GM12892 (cell line): Measurements from ENCODE around the gene OBP2A.

ENCODE experiments used
- DNase-seq: peaks from one replicate; pipeline ENCODE4 v3.0.0; 2011; ENCODE audit not compliant: insufficient read length
- FAIRE-seq: peaks from 2 replicates; lab custom pipeline; 2011; peaks lifted over from hg19 to GRCh38; lab: Jason Lieb, UNC
- POLR2A ChIP-seq: IDR thresholded peaks from 2 replicates; pipeline ENCODE4 v1.6.1; 2011; ENCODE audit warnings: low read depth, low read length, control low read depth
- POLR2AphosphoS5 ChIP-seq: IDR thresholded peaks from 2 replicates; pipeline ENCODE4 v1.6.1; 2011; ENCODE audit warnings: low read depth, low read length, control low read depth
- TAF1 ChIP-seq: IDR thresholded peaks from 2 replicates; pipeline ENCODE4 v1.6.1; 2011; ENCODE audit warnings: low read depth, mild to moderate bottlenecking, control low read depth, low read length, borderline replicate concordance

Gene OBP2A

DNA sequence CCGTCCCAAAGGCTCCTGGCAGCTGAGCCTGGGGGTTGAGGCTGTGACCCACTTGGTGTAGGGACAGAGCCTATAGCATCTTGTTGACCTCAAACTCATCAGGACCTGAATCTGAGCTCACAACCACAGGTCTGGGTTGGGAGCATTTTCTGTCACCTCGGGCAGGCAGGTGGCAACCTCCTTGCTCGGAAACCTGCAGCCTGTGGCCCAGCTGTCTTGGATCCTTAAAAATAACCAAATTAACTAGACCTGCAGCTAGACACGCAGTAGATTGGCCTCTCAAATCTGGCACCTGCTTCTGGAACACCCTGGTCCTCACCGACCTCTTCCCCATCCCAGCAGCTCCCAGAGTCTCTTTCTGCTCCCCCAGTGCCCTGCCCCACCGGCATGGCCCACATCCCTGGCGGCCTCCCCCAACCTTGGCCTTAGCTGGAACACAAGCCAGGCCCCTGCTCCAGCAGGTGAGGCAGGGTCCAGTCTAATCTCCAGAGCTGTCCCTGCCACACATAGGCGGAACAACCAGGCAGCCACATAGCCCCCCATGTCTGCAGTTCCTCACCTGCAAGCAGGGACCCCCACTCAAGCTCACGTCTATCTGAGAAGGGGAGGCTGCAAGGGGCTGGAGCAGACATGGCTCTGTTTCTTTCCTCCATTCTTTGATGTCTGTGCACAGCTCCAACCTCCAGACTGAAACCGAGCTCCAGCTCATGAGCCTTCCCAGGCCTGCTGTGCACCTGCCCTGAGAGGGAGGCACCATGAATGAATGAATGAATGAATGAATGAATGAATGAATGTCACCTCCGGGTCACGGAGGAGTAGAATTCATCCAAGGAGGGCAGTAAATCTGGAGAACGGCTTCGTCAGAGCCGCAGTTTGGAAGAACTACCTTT is 43.9 kb downstream of the OBP2A start:
- TF ChIP-seq POLR2AphosphoS5 (no peak), POLR2A (no peak), TAF1 (no peak)
- no peak for FAIRE-seq
- DNase-seq, result no peak

- DNase-seq (no peak), FAIRE-seq (no peak)
- TF ChIP-seq POLR2AphosphoS5, result no peak
- TF ChIP-seq TAF1, result no peak
- TF ChIP-seq POLR2A, result no peak
Observed at GRCh38 chr9:135590486-135591079, 44.7 kb downstream of the OBP2A start.

DNA sequence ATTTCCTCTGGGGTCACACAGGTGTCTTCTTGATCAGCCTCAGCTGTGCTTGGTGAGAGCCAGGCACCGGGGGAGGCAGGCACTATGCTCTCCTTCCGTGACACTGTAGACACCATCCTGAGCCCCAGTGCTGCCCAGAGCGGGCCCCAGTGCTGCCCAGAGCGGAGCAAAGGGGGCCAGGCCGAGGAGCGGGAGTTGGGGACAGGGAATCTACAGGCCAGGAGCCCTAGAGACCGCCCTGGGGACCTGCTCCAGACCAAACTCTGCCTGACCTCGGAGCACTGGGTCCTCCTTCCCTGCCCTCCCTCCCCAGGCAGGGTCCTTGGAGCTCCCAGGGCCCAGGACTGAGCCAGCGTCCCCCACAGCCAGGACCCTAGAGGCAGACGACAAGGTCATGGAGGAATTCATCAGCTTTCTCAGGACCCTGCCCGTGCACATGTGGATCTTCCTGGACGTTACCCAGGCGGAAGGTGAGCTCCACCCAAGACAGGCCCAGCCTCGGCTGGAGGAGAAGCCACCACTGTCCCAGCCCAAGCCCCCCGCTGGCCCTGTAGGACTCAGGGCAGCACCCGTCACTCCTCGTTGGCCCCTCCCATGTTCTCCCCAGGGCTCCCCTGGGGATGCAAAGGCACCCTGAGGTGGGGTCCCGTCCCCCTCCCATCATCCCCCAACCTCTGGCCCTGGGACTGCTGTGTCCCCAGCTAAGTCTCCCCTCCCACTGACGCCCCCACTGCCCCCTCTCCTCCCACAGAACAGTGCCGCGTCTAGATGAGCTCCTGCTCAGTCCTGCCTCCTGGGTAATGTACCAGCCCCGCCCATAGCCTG is 45.8 kb downstream of the OBP2A start:
- FAIRE-seq (no peak), DNase-seq (no peak)
- TF ChIP-seq POLR2AphosphoS5, result no peak
- TF ChIP-seq TAF1, result no peak
- no peak for TF ChIP-seq POLR2A

GRCh38 chr9:135592331-135592590 is 46.3 kb downstream of the OBP2A start:
- TF ChIP-seq POLR2AphosphoS5 (no peak), POLR2A (no peak), TAF1 (no peak)
- FAIRE-seq (no peak), DNase-seq (no peak)

GRCh38 chr9:135592625-135593024 is 46.7 kb downstream of the OBP2A start:
- DNase-seq, result no peak
- TF ChIP-seq POLR2AphosphoS5, result no peak
- TF ChIP-seq TAF1, result no peak
- TF ChIP-seq POLR2A, result no peak
- no peak for FAIRE-seq

GRCh38 chr9:135596211-135596610 is 50.3 kb downstream of the OBP2A start:
- FAIRE-seq, result no peak
- TF ChIP-seq POLR2AphosphoS5 (no peak), POLR2A (no peak), TAF1 (no peak)
- no peak for DNase-seq
